ENCODE measurements around the gene L1CAM. TPM values are rescaled to one million over a fixed set of nuclear protein-coding genes. Genes with fewer than 3 reads are reported as not detected.
A peak's percentile ranks its signal among the peaks of the same experiment; 100 is the strongest.

Gene L1CAM
- total RNA-seq, 2 donors from 2014 or later = 3.7 to 8.8 TPM

GRCh38 chrX:153853180-153853901, 32.6 kb downstream of the L1CAM start:
- ATAC-seq = no peak
- intact Hi-C loops (cut with DNase I, micrococcal nuclease) = no loop called here
- DNase-seq = no peak

GRCh38 chrX:153851981-153852380, 34.0 kb downstream of the L1CAM start:
- DNase-seq (no peak), ATAC-seq (peak; percentile 42)
- intact Hi-C loops (cut with DNase I, micrococcal nuclease) = no loop called here

GRCh38 chrX:153848325-153848724, 37.6 kb downstream of the L1CAM start:
- no peak for ATAC-seq
- intact Hi-C loops (cut with DNase I, micrococcal nuclease) = no loop called here
- no peak for DNase-seq

- ATAC-seq = no peak
- intact Hi-C loops (cut with DNase I, micrococcal nuclease) = no loop called here
- no peak for DNase-seq
These were observed 40.1 kb downstream of the L1CAM start for GRCh38 chrX:153845842-153846241.

GRCh38 chrX:153845195-153845594, 40.8 kb downstream of the L1CAM start:
- DNase-seq (no peak), ATAC-seq (no peak)
- intact Hi-C loops (cut with DNase I, micrococcal nuclease) = no loop called here

GRCh38 chrX:153844509-153845082, 41.4 kb downstream of the L1CAM start:
- ATAC-seq (no peak), DNase-seq (no peak)
- intact Hi-C loops (cut with DNase I, micrococcal nuclease) = no loop called here

- intact Hi-C loops (cut with DNase I, micrococcal nuclease) = no loop called here
- DNase-seq (no peak), ATAC-seq (no peak)
These were observed 49.1 kb downstream of the L1CAM start for GRCh38 chrX:153836921-153837320.

- no peak for ATAC-seq
- intact Hi-C loops (cut with DNase I, micrococcal nuclease) = no loop called here
- DNase-seq = no peak
These were observed 53.2 kb downstream of the L1CAM start for GRCh38 chrX:153832728-153833127.

- ATAC-seq (no peak), DNase-seq (no peak)
- intact Hi-C loops (cut with DNase I, micrococcal nuclease) = no loop called here
These were observed 54.4 kb downstream of the L1CAM start for GRCh38 chrX:153831429-153832150.

GRCh38 chrX:153830640-153831428, 55.1 kb downstream of the L1CAM start:
- intact Hi-C loops (cut with DNase I, micrococcal nuclease) = no loop called here
- DNase-seq = no peak
- ATAC-seq = no peak

GRCh38 chrX:153829799-153830639, 56.0 kb downstream of the L1CAM start, which contains the start of gene PDZD4:
Gene PDZD4 (minus strand): TSS chrX:153830544. CDS start chrX:153830298, 246 bp downstream.
- intact Hi-C loops (cut with DNase I, micrococcal nuclease) = no loop called here
- DNase-seq (no peak), ATAC-seq (no peak)

- DNase-seq (no peak), ATAC-seq (no peak)
- intact Hi-C loops (cut with DNase I, micrococcal nuclease) = no loop called here
These were observed 56.5 kb downstream of the L1CAM start for GRCh38 chrX:153829549-153829798.

- ATAC-seq = no peak
- DNase-seq = no peak
- intact Hi-C loops (cut with DNase I, micrococcal nuclease) = no loop called here
These were observed 57.0 kb downstream of the L1CAM start for GRCh38 chrX:153828723-153829548.

GRCh38 chrX:153828308-153828707, 57.7 kb downstream of the L1CAM start:
- no peak for ATAC-seq
- no peak for DNase-seq
- intact Hi-C loops (cut with DNase I, micrococcal nuclease) = no loop called here

- intact Hi-C loops (cut with DNase I, micrococcal nuclease) = no loop called here
These were observed 58.1 kb downstream of the L1CAM start for GRCh38 chrX:153827903-153828302.

GRCh38 chrX:153827016-153827415, 59.0 kb downstream of the L1CAM start:
- ATAC-seq (no peak), DNase-seq (no peak)
- intact Hi-C loops (cut with DNase I, micrococcal nuclease) = no loop called here

More at GRCh38 chrX:153827903-153828302, 58.1 kb downstream of the L1CAM start:
- DNase-seq (no peak), ATAC-seq (no peak)

- intact Hi-C loops (cut with DNase I, micrococcal nuclease) = no loop called here
These were observed 60.9 kb downstream of the L1CAM start for GRCh38 chrX:153825042-153825441.

GRCh38 chrX:153824348-153824747, 61.6 kb downstream of the L1CAM start:
- no peak for ATAC-seq
- intact Hi-C loops (cut with DNase I, micrococcal nuclease) = no loop called here
- no peak for DNase-seq

More at GRCh38 chrX:153825042-153825441, 60.9 kb downstream of the L1CAM start:
- no peak for DNase-seq
- no peak for ATAC-seq
